ENCODE data around the gene FRMD1.

GRCh38 chr6:168126566-168127383, 47.8 kb upstream of the FRMD1 start:
- TF ChIP-seq CTCF (conservative IDR thresholded peaks at IDR 0.05; ENCODE audit: low read depth, low read length) (no peak), EZH2 (IDR thresholded peaks at IDR 0.05; ENCODE audit: low read length, unreplicated experiment) (no peak), EZH2phosphoT487 (IDR thresholded peaks at IDR 0.05; ENCODE audit: borderline replicate concordance, low read length) (no peak)
